LNCaP clone FGC (cell line): ENCODE measurements around the gene ZSWIM4.

ENCODE experiments used
- DNase-seq: peaks from one replicate; pipeline ENCODE4 v3.0.0-alpha.2; 2011; ENCODE audit warnings: low read depth
- H3K4me3 ChIP-seq: 2 replicates; pipeline ENCODE4 v1.5.1; 2011; ENCODE audit warnings: mild to moderate bottlenecking, low read depth, low read length, control low read depth
- TF ChIP-seq, protein P1 (sequence below): IDR thresholded peaks from 2 replicates; pipeline ENCODE4 v1.5.1; 2012; ENCODE audit warnings: mild to moderate bottlenecking; ENCODE audit not compliant: control insufficient read depth, insufficient read depth; ENCODE audit errors: extremely low read depth

ZSWIM4 gene

DNA sequence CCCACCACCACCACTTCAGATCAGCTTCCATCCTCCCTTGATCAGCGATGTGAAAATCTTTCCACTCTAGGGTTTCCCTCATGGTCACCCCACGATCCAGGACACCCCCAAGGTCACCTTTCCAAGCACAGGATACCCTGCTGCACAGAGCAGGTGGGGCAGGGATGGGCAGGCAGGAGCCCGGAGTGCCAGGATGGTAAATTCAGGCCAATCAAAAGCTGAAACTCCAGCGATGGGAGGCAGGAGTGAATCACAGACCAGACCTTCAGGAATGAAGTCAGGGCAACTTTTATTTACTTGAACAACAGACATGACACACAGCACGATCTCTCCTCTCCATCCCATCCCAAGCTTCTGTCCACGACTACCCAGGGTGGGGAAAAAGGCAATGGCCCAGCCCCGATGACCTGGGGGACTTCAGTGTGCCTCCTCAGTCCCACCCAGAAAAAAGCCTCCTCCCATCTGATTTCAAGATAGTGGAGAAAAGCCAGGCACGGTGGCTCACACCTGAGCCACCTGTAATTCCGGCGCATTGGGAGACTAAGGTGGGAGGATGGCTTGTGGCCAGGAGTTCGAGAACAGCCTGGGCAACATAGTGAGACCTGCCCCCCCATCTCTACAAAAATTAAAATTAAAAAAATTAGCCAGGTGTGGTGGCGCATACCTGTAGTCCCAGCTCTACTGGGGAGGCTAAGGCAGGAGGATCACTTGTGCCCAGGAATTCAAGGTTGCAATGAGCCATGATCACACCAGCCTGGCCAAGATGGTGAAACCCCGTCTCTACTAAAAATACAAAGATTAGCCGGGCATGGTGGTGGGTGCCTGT lies 39.2 kb downstream of the ZSWIM4 start:
- H3K4me3 ChIP-seq: peak overlapping the region; percentile 50
- DNase-seq: no peak
- TF ChIP-seq, protein P1, sequence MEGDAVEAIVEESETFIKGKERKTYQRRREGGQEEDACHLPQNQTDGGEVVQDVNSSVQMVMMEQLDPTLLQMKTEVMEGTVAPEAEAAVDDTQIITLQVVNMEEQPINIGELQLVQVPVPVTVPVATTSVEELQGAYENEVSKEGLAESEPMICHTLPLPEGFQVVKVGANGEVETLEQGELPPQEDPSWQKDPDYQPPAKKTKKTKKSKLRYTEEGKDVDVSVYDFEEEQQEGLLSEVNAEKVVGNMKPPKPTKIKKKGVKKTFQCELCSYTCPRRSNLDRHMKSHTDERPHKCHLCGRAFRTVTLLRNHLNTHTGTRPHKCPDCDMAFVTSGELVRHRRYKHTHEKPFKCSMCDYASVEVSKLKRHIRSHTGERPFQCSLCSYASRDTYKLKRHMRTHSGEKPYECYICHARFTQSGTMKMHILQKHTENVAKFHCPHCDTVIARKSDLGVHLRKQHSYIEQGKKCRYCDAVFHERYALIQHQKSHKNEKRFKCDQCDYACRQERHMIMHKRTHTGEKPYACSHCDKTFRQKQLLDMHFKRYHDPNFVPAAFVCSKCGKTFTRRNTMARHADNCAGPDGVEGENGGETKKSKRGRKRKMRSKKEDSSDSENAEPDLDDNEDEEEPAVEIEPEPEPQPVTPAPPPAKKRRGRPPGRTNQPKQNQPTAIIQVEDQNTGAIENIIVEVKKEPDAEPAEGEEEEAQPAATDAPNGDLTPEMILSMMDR: no peak

DNA sequence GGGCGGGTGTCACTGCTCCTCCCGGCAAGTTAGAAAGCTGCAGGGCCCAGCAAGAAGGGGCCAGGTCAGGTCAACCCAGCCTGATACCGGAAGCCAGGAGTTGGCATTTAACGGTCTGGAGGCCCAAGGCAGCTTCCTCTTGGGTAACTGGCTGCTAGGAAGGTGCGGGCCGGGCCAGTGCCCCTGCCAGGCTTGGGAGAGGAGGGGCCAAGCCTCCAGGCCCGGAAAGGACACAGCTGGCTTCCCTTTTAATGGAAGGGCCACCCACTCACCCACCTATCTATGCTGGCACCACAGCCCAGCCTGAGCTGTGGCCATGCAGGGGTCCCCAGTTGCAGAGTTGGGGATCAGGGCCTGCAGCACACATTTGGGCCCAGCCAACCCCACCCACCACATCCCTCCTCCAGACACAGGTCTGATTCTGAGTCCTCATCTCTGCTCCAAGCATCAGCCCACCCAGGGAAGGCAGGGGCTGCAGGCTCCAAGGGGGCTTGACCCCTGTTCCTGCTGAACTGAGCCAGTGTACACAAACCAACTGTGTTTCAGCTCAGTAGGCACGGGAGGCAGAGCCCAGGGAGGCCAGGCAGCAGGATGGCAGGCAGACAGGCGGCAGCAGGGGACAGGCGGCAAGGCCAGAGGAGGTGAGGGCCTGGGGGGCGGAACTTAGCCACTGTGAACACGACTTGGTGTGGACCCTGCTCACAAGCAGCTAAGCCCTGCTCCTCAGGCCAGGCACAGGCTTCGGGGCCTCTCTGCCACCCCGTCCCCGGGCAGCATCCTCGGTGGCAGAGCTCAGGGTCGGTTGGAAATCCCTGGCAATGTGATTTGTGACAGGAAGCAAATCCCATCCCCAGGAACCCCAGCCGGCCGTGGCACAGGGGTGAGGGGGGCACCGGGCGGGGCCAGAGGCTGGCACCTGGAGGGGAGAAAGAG lies 40.8 kb downstream of the ZSWIM4 start:
- DNase-seq: no peak
- TF ChIP-seq, protein P1: no peak
- no peak overlapping the region for H3K4me3 ChIP-seq

DNA sequence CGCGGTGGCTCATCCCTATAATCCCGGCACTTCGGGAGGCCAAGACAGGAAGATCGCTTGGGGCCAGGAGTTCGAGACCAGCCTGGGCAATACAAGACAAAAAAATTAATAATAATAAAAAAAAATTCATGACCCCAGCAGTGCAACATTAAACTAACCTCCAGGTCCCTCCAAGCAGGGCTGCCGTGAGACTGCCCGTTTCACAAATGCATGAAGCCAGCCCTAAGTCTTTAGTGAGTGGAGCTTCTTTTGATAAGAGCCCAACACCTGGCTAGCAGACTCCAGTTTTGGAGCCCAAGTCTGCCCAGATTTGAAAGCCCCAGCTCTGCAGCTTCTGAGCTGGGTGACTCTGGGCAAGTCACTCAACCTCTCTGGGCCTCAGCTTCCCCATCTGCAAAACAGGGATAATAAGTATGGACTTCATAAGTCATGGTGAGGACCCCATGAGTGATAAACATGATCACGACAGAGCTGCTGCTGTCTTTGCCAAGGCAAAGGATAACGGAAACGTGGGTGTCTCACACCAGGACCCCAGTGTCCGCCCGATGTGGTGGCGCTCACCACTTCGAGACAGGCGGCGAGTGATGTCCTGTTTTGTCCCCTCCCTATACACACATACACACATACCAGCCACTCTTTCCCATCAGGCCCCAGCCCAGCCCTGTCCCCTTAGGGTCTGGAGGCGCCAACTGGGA lies 43.3 kb downstream of the ZSWIM4 start:
- no peak for DNase-seq
- TF ChIP-seq, protein P1: no peak
- H3K4me3 ChIP-seq: no peak overlapping the region

DNA sequence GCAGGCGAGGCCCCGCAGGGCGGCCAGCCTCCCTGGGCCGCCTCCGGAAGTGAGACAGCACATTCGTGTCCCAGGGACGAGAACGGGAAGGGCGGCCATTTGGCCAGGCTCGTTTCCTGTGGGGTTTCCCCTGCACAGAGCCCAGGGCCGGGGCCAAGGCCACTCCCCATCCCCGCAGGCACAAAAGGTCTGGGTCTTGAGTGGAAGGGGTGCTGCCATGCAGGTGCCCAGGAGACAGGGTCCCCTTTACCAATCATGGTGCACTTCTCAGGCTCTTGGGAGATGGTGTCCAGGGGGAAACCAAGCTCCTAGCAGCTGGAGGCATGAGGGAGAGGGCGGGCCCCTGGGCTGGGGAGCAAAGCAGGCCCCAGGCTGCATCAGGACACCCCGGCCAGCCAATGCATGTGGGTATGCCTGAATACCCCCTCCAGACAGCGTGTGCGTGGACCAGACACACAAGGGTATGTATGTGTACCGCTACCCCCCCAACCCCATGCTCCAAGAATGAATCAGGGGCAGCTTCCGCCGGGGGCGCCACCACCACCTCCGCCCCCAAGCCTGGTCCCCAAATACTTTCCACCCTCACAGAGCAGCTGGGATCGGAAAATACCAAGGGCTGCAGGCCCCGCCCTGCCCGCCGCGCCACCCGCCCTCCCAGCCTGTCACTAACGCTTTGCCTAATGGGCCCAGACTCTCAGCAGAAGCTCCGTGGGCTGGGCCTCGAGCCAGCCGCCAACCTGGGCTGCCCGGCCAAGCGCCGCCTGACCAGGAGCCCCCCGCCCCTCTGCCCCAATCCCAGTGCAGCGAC lies 44.1 kb downstream of the ZSWIM4 start:
- no peak for DNase-seq
- no peak overlapping the region for H3K4me3 ChIP-seq
- TF ChIP-seq, protein P1: no peak

DNA sequence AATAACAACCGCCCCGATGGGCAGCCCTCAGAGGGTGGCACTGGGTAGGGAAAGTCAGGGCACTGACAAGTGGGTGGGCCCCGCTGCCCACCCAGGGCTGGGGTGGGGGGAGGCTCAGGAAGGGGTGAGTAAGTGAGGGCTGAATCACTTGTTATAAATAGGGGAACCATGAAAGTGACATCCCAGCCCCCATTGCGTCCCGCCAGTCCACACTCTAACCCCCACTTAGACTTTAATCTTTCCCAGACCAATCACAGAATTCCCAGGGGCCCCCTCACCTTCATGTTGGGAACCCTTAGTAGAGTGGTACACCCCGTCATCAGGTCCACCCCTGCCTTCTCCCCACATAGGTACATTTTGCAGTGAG lies 44.7 kb downstream of the ZSWIM4 start:
- no peak for DNase-seq
- TF ChIP-seq, protein P1: no peak
- H3K4me3 ChIP-seq: no peak overlapping the region
